Neutrophil (primary cell): ENCODE data around the gene NDFIP1.

Experiments
- H3K27ac ChIP-seq: fragments of 200-600 bp; sonication (generic); 2 replicates; pipeline ENCODE4 v1.5.1; 2016; ENCODE audit warnings: mild to moderate bottlenecking, moderate library complexity
- H3K27me3 ChIP-seq: fragments of 200-600 bp; sonication (generic); 2 replicates; pipeline ENCODE4 v1.6.0; 2016; ENCODE audit warnings: mild to moderate bottlenecking
- H3K36me3 ChIP-seq: fragments of 200-600 bp; sonication (generic); 2 replicates; pipeline ENCODE4 v1.5.1; 2017
- H3K4me1 ChIP-seq, 2 experiments: fragments of 200-600 bp in 1 of 2; sonication (generic) in 1 of 2; 1 replicate in 1 of 2; 2 replicates in 1 of 2; pipeline versions ENCODE4 v1.5.1 to v1.6.1; 2013 to 2016; ENCODE audit warnings: low read depth in 1 of 2, low read length in 1 of 2, mild to moderate bottlenecking in 1 of 2, moderate library complexity in 1 of 2; ENCODE audit not compliant: control insufficient read depth in 1 of 2, insufficient read depth in 1 of 2
- H3K4me3 ChIP-seq, 2 experiments: fragments of 200-600 bp in 1 of 2; sonication (generic) in 1 of 2; 1 replicate in 1 of 2; 2 replicates in 1 of 2; pipeline ENCODE4 v1.5.1; 2013 to 2016; ENCODE audit warnings: low read depth in 1 of 2, low read length in 1 of 2, mild to moderate bottlenecking in 1 of 2, moderate library complexity in 1 of 2
- H3K9me3 ChIP-seq: fragments of 200-600 bp; sonication (generic); 2 replicates; pipeline ENCODE4 v1.5.1; 2016
- CTCF ChIP-seq: fragments of 200-600 bp; sonication (generic); IDR thresholded peaks from 2 replicates; pipeline ENCODE4 v1.5.1; 2016; ENCODE audit warnings: antibody characterized with exemption

NDFIP1 gene

DNA sequence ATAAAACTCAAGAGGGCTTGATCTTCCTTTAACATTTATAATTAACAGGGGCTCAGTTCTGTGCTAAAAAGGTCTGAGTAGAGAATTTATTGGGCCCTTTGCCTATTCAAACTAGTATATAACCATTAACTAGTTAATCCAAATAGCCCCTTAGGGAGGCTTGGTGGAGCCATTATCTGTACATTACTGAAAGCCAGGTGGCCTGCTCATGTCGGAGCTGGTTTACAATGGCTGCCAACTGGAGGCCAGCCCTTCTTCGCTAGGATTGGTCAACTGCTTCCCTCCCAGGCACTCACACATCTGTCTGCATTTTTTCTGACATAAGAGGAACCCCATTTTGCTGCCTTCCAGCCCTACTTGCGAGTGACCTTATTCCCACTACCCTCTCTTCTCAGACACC, 30.4 kb upstream of the NDFIP1 start:
- TF ChIP-seq CTCF = no peak
- H3K9me3 ChIP-seq = no peaks in the 10 kb centered on the region
- H3K4me3 ChIP-seq = no peak overlapping the region
- no peaks in the 10 kb centered on the region for H3K4me1 ChIP-seq
- H3K27me3 ChIP-seq = peaks cover 15% of the 10 kb centered on the region
- no peak overlapping the region for H3K27ac ChIP-seq
- no peaks in the 10 kb centered on the region for H3K36me3 ChIP-seq

DNA sequence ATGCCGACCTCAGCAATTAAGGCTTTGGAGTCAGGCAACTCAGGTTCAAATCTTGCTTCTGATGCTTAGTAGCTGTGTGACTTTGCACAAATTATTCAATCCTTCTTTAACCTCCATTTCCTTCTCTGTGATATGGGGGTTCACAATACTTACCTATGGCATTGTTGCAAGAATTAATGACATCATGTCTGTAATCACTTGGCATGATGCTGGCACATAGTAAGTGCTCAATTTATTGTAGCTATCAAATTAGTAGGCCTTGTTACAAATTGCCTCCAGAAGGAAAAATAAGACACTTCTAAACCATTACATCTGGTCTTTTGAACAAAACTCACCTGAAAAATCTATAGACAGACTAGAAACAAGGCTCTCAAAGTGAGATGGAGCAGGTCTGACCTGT, 29.9 kb upstream of the NDFIP1 start:
- H3K4me3 ChIP-seq = no peak overlapping the region

GRCh38 chr5:142079306-142079721, 29.3 kb upstream of the NDFIP1 start:
- Histone ChIP-seq H3K36me3 (no peaks in the 10 kb centered on the region), H3K27me3 (peaks cover 22% of the 10 kb centered on the region), H3K4me1 (no peaks in the 10 kb centered on the region), H3K4me3 (no peak overlapping the region), H3K9me3 (no peaks in the 10 kb centered on the region), H3K27ac (no peak overlapping the region)
- TF ChIP-seq CTCF = no peak

More for the DNA sequence above, 29.9 kb upstream of the NDFIP1 start:
- no peaks in the 10 kb centered on the region for H3K4me1 ChIP-seq
- H3K36me3 ChIP-seq = no peaks in the 10 kb centered on the region
- peaks cover 17% of the 10 kb centered on the region for H3K27me3 ChIP-seq
- no peaks in the 10 kb centered on the region for H3K9me3 ChIP-seq
- TF ChIP-seq CTCF = no peak
- H3K27ac ChIP-seq = no peak overlapping the region

DNA sequence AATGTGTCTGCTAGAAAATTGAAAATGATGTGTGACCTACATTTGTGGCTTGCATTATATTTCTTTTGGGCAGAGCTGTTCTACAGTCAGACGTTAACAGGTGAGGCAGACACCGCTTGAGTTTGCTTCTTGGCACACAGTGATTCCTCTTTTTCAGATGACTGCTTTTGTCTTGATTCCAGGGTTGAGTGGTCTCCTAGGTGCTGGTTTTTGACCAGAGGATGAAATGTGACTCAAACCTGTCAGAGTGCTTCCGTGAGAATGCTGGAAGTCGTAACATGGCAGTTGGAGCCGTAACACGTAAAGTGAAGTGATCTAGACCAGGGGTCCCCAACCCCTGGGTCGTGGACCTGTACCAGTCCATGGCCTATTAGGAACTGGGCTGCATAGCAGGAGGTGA, 28.3 kb upstream of the NDFIP1 start:
- Histone ChIP-seq H3K27me3 (peaks cover 22% of the 10 kb centered on the region), H3K36me3 (no peaks in the 10 kb centered on the region), H3K27ac (no peak overlapping the region), H3K9me3 (no peaks in the 10 kb centered on the region), H3K4me1 (no peaks in the 10 kb centered on the region), H3K4me3 (no peak overlapping the region)
- no peak for TF ChIP-seq CTCF

- Histone ChIP-seq H3K27me3 (peaks cover 28% of the 10 kb centered on the region), H3K9me3 (no peaks in the 10 kb centered on the region), H3K4me3 (no peak overlapping the region), H3K4me1 (no peaks in the 10 kb centered on the region), H3K36me3 (no peaks in the 10 kb centered on the region), H3K27ac (no peak overlapping the region)
- TF ChIP-seq CTCF = no peak
Observed at GRCh38 chr5:142082182-142082781, 26.3 kb upstream of the NDFIP1 start.

- Histone ChIP-seq H3K27me3 (peaks cover 23% of the 10 kb centered on the region), H3K36me3 (no peaks in the 10 kb centered on the region), H3K27ac (no peak overlapping the region), H3K9me3 (no peaks in the 10 kb centered on the region), H3K4me1 (no peaks in the 10 kb centered on the region), H3K4me3 (no peak overlapping the region)
- TF ChIP-seq CTCF = no peak
Observed at GRCh38 chr5:142086229-142086628, 22.4 kb upstream of the NDFIP1 start.
